Testis (tissue), 2 donors: ENCODE results near the gene SHC3.

Source experiments
- POLR2A ChIP-seq: fragments of 450-650 bp; IDR thresholded peaks from one replicate; pipeline ENCODE4 v1.6.1; 2017; ENCODE audit warnings: antibody characterized with exemption, mild to moderate bottlenecking, moderate library complexity
- TF ChIP-seq, protein P1 (sequence below), 3 experiments: fragments of 450-650 bp in 2 of 3; fragments of 200-600 bp in 1 of 3; sonication (generic) in 1 of 3; IDR thresholded peaks; one replicate each; pipeline ENCODE4 v1.5.1; 2016 to 2019; ENCODE audit warnings: antibody characterized with exemption in 3 of 3, mild to moderate bottlenecking in 2 of 3, moderate library complexity in 1 of 3

DNA sequence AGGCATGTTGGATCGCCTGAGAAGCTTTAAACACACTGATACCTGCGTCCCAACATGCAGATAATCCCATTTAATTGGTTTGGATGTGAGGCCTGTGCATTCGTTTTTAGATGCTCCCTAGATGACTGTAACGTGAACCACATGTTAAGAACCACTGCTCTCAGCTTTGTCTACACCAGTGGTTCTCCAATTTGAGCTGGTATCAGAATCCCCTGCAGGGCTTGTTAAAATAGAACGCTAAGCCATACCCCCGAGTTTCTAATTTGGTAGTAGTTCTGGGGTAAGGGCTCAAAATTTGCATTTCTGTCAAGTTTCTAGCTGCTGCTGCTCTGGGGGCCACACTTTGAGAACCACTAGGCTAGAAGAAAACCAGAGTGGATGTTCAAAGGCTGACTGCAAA is 112.7 kb downstream of the SHC3 start:
- no peak for TF ChIP-seq POLR2A
- TF ChIP-seq, protein P1, sequence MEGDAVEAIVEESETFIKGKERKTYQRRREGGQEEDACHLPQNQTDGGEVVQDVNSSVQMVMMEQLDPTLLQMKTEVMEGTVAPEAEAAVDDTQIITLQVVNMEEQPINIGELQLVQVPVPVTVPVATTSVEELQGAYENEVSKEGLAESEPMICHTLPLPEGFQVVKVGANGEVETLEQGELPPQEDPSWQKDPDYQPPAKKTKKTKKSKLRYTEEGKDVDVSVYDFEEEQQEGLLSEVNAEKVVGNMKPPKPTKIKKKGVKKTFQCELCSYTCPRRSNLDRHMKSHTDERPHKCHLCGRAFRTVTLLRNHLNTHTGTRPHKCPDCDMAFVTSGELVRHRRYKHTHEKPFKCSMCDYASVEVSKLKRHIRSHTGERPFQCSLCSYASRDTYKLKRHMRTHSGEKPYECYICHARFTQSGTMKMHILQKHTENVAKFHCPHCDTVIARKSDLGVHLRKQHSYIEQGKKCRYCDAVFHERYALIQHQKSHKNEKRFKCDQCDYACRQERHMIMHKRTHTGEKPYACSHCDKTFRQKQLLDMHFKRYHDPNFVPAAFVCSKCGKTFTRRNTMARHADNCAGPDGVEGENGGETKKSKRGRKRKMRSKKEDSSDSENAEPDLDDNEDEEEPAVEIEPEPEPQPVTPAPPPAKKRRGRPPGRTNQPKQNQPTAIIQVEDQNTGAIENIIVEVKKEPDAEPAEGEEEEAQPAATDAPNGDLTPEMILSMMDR (IDR thresholded peaks at IDR 0.05), result no peak
